HL-60 (cell line): ENCODE measurements around the gene APPL2.

ENCODE experiments used
- DNase-seq, 2 experiments: peaks; one replicate each; pipeline ENCODE4 v3.0.0-alpha.2; 2010 to 2020; ENCODE audit warnings: low read depth in 1 of 2, low spot score in 1 of 2
- H3K27ac ChIP-seq: fragments of 250-450 bp; sonication (Bioruptor Pico); replicated peaks from 2 replicates; pipeline ENCODE4 v1.5.1; 2020; ENCODE audit warnings: mild to moderate bottlenecking, moderate library complexity
- H3K27me3 ChIP-seq: fragments of 250-450 bp; sonication (Bioruptor Pico); 2 replicates; pipeline ENCODE4 v1.5.1; 2021; ENCODE audit warnings: mild to moderate bottlenecking, moderate library complexity; ENCODE audit not compliant: insufficient read depth, poor library complexity, severe bottlenecking
- H3K4me3 ChIP-seq: replicated peaks from 2 replicates; pipeline ENCODE4 v1.5.1; 2011; ENCODE audit warnings: mild to moderate bottlenecking, control low read depth, low read length; ENCODE audit not compliant: insufficient read depth
- GABPA ChIP-seq: IDR thresholded peaks from 2 replicates; pipeline ENCODE4 v1.6.1; 2012; ENCODE audit warnings: low read depth
- POLR2AphosphoS5 ChIP-seq: IDR thresholded peaks from 2 replicates; pipeline ENCODE4 v1.6.1; 2012; ENCODE audit warnings: low read depth
- SPI1 ChIP-seq: IDR thresholded peaks from 2 replicates; pipeline ENCODE4 v1.6.1; 2012; ENCODE audit warnings: low read depth, mild to moderate bottlenecking, borderline replicate concordance
- TF ChIP-seq, protein P1 (sequence below): IDR thresholded peaks from one replicate; pipeline ENCODE4 v1.5.1; 2011; ENCODE audit warnings: low read length, control low read depth, inconsistent platforms; ENCODE audit not compliant: insufficient read depth
- TF ChIP-seq, protein P2 (sequence below): IDR thresholded peaks from 2 replicates; pipeline ENCODE4 v1.6.1; 2012; ENCODE audit warnings: low read depth; ENCODE audit not compliant: insufficient replicate concordance

APPL2 gene

GRCh38 chr12:105226219-105226618 lies 9.8 kb downstream of the APPL2 start:
- no peak overlapping the region for H3K27ac ChIP-seq
- TF ChIP-seq, protein P1, sequence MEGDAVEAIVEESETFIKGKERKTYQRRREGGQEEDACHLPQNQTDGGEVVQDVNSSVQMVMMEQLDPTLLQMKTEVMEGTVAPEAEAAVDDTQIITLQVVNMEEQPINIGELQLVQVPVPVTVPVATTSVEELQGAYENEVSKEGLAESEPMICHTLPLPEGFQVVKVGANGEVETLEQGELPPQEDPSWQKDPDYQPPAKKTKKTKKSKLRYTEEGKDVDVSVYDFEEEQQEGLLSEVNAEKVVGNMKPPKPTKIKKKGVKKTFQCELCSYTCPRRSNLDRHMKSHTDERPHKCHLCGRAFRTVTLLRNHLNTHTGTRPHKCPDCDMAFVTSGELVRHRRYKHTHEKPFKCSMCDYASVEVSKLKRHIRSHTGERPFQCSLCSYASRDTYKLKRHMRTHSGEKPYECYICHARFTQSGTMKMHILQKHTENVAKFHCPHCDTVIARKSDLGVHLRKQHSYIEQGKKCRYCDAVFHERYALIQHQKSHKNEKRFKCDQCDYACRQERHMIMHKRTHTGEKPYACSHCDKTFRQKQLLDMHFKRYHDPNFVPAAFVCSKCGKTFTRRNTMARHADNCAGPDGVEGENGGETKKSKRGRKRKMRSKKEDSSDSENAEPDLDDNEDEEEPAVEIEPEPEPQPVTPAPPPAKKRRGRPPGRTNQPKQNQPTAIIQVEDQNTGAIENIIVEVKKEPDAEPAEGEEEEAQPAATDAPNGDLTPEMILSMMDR, result no peak
- TF ChIP-seq SPI1 (no peak), GABPA (no peak), POLR2AphosphoS5 (no peak)
- TF ChIP-seq, protein P2, sequence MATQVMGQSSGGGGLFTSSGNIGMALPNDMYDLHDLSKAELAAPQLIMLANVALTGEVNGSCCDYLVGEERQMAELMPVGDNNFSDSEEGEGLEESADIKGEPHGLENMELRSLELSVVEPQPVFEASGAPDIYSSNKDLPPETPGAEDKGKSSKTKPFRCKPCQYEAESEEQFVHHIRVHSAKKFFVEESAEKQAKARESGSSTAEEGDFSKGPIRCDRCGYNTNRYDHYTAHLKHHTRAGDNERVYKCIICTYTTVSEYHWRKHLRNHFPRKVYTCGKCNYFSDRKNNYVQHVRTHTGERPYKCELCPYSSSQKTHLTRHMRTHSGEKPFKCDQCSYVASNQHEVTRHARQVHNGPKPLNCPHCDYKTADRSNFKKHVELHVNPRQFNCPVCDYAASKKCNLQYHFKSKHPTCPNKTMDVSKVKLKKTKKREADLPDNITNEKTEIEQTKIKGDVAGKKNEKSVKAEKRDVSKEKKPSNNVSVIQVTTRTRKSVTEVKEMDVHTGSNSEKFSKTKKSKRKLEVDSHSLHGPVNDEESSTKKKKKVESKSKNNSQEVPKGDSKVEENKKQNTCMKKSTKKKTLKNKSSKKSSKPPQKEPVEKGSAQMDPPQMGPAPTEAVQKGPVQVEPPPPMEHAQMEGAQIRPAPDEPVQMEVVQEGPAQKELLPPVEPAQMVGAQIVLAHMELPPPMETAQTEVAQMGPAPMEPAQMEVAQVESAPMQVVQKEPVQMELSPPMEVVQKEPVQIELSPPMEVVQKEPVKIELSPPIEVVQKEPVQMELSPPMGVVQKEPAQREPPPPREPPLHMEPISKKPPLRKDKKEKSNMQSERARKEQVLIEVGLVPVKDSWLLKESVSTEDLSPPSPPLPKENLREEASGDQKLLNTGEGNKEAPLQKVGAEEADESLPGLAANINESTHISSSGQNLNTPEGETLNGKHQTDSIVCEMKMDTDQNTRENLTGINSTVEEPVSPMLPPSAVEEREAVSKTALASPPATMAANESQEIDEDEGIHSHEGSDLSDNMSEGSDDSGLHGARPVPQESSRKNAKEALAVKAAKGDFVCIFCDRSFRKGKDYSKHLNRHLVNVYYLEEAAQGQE, result no peak
- peak in 1 of 2 experiments; percentile 34 for DNase-seq
- no peak overlapping the region for H3K4me3 ChIP-seq
- H3K27me3 ChIP-seq, result no peaks in the 10 kb centered on the region

DNA sequence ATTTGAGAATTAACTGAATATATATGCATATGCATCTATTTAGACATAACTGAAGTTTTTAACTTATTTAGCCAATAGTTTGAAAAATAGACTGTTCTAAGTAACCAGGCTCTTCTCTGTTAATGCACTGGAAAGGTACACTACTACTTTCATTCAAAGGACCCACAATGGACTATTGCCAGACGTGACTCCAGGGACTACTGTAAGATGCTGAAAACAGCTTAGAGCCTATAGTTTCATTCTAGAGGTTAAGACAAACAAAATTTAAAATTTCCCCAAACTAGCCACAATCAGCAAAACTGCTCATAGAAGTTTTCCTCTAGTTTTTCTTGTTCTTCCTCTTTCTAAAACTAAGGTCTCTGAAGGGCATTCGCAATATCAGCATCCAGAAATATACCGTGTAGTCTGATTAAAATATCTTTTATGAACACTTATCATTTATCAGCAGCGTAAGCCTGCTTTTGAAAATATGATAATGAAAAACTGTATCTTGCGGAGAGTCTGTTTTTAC lies 10.4 kb downstream of the APPL2 start:
- DNase-seq, result no peak
- TF ChIP-seq, protein P1, result no peak
- TF ChIP-seq, protein P2, result no peak
- no peak for TF ChIP-seq GABPA
- no peak for TF ChIP-seq SPI1
- no peak for TF ChIP-seq POLR2AphosphoS5
- Histone ChIP-seq H3K4me3 (no peak overlapping the region), H3K27ac (no peak overlapping the region), H3K27me3 (no peaks in the 10 kb centered on the region)

DNA sequence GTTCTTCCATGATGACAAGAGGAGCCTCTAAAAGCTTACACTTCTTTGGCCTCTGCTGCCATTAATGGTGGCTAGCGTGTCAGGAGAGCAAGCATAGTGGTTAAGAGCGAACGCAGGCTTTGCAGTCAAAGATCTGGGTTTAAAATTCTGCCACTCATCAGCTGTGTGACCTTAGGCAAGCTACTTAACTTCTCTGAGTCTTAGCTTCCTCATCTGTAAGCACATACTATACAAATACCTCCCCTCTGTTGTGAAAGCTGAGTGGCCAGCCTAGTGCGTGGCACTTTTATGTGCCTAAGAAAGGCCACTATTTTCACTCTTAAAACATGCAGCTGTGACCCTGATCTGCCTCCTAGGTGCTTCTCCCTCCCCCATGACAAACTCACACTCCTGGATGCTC lies 11.6 kb downstream of the APPL2 start:
- H3K27ac ChIP-seq, result no peak overlapping the region
- TF ChIP-seq POLR2AphosphoS5, result no peak
- TF ChIP-seq, protein P1, result no peak
- no peak for TF ChIP-seq SPI1
- no peak for TF ChIP-seq GABPA
- TF ChIP-seq, protein P2, result no peak
- no peak for DNase-seq
- H3K27me3 ChIP-seq, result no peaks in the 10 kb centered on the region
- no peak overlapping the region for H3K4me3 ChIP-seq
